ENCODE measurements around the gene PRLR.

PRLR gene

DNA sequence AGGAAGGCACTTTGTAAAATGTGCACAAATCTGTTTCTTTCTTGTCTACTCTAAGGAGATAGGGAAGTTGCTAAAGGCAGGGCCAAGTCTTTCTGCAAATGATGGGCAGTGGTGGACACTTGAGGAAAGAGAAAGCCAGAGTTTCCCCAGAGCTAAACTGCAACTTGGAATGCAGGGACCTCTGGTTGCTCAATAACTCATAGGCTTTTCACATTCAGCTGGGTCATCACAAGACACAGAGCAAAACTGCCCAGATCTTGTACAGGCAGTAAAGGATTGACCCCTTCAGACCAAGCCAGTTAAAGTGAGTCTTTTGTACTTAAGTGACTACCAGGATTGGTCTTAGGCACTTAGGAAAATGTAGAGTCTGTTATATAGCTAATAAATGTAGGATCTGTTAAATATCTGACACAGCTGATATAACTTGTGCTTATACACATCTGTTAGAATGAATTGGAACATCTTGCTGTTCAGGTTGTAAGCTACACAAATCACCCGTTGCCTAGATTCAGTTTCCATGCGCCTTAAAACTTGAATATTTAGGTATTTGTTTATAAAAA is 169.0 kb downstream of the PRLR start:
- H3K27ac ChIP-seq = no peak overlapping the region
- TF ChIP-seq ZFX (IDR thresholded peaks at IDR 0.05; ENCODE audit: borderline replicate concordance) (no peak), CTCF (IDR thresholded peaks at IDR 0.05) (no peak)

DNA sequence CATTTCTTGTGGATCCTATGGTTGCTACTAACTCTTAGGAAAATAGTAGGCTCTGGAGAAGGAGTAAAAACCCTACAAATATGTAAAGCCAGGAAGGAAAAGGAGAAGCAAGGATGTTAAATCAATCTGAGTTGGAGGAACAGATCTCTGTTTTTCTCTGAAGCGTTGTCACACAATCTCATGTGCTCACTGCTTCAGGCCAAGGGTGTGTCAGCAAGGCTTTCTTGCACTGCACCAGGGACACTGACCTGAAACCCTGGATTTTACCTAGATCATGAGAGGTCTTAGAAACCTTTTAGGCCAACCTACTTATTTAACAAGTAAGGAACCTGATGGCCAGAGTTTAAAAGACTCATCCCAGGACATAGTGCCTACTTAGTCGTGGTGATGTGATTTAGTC is 170.1 kb downstream of the PRLR start:
- no peak for TF ChIP-seq CTCF (IDR thresholded peaks at IDR 0.05)
- no peak for TF ChIP-seq ZFX (IDR thresholded peaks at IDR 0.05; ENCODE audit: borderline replicate concordance)
- H3K27ac ChIP-seq = no peak overlapping the region

- H3K27ac ChIP-seq = no peak overlapping the region
- TF ChIP-seq ZFX (IDR thresholded peaks at IDR 0.05; ENCODE audit: borderline replicate concordance) (no peak), CTCF (IDR thresholded peaks at IDR 0.05) (no peak)
Observed at GRCh38 chr5:35059251-35059650, 171.0 kb downstream of the PRLR start.

GRCh38 chr5:35058374-35058788 is 171.9 kb downstream of the PRLR start:
- H3K27ac ChIP-seq = no peak overlapping the region
- TF ChIP-seq ZFX (IDR thresholded peaks at IDR 0.05; ENCODE audit: borderline replicate concordance) (no peak), CTCF (IDR thresholded peaks at IDR 0.05) (no peak)

- no peak for TF ChIP-seq ZFX (IDR thresholded peaks at IDR 0.05; ENCODE audit: borderline replicate concordance)
- TF ChIP-seq CTCF (IDR thresholded peaks at IDR 0.05) = no peak
- no peak overlapping the region for H3K27ac ChIP-seq
Observed at GRCh38 chr5:35056686-35057085, 173.6 kb downstream of the PRLR start.

- TF ChIP-seq ZFX (IDR thresholded peaks at IDR 0.05; ENCODE audit: borderline replicate concordance) (no peak), CTCF (IDR thresholded peaks at IDR 0.05) (no peak)
- no peak overlapping the region for H3K27ac ChIP-seq
Observed at GRCh38 chr5:35052838-35053237, 177.4 kb downstream of the PRLR start.

DNA sequence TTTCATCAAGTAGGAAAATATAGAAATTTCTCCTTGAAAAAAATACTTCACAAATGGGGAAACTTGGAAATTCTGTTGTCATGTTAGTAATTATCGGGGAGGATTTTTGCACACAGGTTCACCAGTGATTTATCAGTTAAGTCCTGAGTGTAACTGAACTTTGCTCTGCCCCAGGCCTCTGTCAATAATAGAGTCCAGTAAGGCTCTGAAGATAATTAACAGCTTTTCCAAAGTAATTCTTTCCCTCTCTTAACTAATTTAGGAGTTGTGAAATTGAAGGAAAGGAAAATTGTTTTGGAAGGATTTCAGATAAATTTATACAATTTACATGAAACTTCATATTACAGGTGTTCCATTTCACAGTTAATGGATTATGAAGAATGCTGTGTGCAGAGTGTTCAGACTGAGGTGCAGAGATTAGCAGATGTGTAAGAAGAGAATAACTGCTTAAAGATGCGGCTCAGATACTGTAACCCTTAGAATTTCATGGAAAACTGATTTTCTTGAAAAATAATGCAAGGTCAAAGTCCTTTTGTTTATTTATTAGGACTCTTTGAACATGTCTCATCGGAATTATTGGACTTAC is 179.7 kb downstream of the PRLR start:
- TF ChIP-seq ZFX (IDR thresholded peaks at IDR 0.05; ENCODE audit: borderline replicate concordance) (no peak), CTCF (IDR thresholded peaks at IDR 0.05) (no peak)
- no peak overlapping the region for H3K27ac ChIP-seq

Measured in 22Rv1 (cell line).